NCI-H187 treated with DMSO at 0.1 percent for 48 hours (cell line): ENCODE measurements around the gene PIP4K2B.

Experiments used
- DNase-seq: peaks from one replicate; lab custom pipeline; 2025; lab: John Stamatoyannopoulos, UW

PIP4K2B gene

DNA sequence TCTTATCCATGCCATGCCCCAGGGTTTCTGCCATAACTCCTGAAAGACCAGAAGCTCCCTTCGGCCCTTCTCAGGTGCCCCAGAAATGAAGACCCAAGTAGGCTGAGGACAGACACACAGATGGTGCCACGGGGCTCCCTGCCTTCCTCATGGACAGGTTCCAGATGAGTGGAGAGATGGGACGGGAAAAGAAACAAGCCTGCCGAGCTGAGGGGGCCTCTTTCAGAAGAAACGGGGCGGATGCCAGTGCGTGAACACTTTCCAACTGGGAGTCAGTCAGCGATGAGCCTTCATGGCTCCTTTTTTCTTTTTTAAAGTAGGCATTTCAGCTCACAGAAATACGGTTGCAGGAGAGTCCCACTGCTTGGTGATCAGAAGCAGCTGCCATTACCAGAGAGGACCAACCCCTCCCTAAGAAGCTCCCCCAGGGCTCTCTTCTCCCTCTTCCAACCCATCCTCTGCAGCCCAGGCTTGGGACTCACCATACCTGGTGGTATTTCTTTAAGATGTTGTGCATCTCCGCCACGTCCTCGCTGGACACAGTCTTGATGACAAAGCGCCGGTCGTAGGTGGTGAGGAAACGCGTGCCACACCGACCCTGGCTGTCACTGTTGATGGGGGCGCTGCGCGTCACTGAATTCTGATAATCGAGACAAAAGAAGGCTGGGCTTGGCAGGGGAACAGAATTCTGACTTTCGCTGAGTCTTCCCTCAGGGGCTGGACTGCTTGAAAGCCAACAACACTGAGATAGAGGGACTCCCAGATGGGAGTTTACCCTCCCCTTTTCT, 19.2 kb downstream of the PIP4K2B start:
- no peak for DNase-seq

GRCh38 chr17:38777641-38778250, 21.6 kb downstream of the PIP4K2B start:
- DNase-seq = no peak

GRCh38 chr17:38773258-38773657, 26.1 kb downstream of the PIP4K2B start:
- no peak for DNase-seq

DNA sequence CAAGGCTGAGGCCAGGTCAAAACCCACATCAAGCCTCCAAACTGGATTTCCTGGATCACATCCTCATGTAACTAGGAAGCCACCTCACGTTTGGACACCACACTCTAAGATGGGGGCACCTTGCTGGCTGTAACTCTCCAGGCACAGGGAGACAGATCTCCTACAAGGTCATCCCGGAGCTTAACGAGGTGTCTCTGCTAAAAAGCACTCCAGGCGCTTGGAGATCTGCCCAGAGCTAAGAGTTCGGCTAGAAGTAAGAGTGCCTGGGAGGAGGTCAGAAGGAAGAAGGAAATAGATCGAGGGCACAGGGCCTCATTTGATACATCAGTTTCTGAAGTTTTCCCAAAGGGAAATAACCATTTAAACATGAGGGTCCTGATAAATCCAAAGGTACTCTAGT, 30.9 kb downstream of the PIP4K2B start:
- DNase-seq = no peak

- no peak for DNase-seq
These were observed 33.0 kb downstream of the PIP4K2B start for GRCh38 chr17:38766341-38766740.

DNA sequence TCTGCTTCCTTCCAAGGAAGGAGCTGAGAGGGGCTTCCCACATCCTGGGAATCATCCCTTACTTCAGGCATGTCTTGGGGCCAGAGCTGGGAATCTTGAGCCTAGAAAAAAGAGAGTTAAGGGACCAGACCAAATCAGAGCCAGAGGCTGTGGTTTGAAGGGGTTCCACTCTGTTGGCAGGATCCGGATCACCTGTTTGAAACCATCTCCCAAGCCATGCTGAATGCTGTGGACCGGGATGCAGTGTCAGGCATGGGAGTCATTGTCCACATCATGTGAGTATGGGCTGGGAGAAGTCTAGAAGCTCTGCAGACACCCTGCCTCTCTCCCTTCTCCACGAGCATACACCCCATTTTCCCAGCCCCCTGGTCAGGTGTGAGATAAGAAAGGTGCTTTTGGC, 37.1 kb downstream of the PIP4K2B start:
- DNase-seq = no peak

DNA sequence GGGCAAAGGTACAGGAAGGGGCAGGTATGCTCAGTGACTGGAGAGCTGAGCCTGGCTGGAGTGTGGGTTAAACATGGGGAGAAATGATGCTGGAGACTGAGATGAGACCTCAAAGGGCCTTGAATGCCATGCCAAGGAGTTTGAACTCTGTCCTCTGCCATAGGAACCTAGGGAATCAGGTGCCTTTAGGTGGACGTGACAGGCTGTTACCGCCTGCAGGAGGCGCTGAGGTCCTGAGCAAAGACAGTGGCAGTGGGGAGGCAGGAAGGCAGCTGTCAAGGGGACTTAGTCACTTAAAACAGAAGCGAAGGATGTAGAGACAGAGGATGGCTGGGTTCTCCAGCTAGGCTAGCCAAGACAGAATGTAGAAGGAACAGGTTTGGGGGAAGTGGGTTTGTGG, 37.7 kb downstream of the PIP4K2B start:
- DNase-seq = no peak

DNA sequence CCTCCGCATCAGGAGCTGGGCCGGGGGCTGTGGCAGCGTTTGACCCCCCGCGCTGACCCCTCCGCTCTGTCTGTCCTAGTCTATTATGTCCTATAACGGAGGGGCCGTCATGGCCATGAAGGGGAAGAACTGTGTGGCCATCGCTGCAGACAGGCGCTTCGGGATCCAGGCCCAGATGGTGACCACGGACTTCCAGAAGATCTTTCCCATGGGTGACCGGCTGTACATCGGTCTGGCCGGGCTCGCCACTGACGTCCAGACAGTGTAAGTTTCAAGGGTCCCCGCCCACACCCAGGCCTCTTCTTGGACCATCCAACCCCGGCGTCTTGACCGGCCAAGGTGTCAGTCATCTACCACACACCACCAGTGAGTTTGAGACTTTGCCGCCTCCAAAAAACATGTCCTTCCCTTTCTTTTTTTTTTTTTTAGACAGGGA, 46.3 kb downstream of the PIP4K2B start:
- no peak for DNase-seq

DNA sequence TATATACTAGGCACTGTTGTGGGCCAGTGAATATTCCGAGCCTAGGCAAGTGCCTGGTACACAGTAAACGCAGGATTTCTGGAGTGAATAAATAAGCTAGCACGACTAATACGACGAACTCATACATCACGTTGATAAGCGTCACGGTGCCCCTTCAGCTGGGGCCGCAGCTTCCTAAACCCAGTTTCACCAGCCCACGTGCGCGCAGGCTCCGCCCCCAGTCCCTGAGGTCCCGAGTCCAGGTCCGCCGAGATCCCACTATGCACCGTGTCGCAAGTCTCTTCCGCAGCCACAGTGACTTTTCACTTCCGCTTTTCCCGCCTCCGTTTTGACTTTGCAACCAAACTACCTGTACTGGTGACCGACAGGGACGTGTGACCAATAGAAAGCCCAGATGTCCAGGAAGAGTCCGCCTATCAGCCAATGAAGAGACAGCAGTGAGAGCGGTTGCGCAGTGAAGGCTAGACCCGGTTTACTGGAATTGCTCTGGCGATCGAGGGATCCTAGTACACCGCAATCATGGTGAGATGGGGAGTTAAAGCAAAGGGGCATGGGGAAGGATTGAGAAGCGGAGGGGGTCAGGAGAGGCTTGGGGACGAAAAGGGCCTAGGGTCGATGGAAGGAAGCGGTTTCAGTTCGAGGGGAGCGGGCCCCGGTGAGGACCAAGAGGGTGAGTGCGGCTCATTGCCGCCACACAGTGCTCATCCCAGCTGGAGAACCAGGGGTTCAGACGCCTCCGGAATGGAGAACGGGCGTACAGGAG, 46.9 kb downstream of the PIP4K2B start, which contains the start of gene PSMB3:
Gene PSMB3 (plus strand): TSS at position 434 of the 763 bp plus-strand sequence. CDS start 86 bp downstream, at position 520.
- DNase-seq = peak; percentile 99

DNA sequence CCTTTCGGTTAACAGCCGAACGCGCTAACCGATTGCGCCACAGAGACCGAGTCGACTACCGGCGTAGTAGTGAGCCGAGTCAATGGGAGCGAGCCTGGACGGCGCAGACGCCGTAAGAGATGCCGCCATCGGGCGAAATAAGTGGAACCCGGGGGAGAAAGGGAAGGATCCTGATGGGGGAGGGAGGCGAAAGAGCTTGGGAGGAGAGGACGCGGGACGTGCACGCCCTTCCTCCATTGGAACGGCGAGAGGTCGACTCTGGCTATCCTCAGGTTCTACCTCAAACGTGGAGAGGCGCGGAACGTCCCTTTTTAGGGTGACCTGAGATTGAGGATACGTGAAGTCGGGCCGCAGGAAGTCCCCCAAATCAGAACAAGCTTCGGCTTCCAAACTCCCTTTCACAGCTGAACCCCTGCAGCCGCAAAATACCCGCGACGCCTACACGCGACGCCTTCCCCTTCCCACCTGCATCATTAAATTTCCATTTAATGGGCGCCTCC, 47.5 kb downstream of the PIP4K2B start:
- peak; percentile 22 for DNase-seq

GRCh38 chr17:38751144-38751807, 48.1 kb downstream of the PIP4K2B start:
- no peak for DNase-seq

GRCh38 chr17:38750312-38751121, 48.8 kb downstream of the PIP4K2B start:
- DNase-seq = no peak

DNA sequence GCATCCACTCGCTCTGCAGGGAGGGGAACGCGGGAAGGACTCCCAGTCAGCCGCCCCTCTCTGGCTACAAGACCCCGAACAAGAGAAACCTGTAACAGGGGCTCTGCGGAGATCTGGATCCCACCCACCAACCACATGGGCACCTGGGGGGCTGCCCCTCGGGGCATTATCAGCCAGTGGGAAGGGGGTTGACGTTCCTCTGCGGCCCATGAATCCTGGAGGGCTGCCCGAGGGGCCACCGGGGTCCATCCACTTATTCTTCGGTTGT, 49.4 kb downstream of the PIP4K2B start:
- no peak for DNase-seq

DNA sequence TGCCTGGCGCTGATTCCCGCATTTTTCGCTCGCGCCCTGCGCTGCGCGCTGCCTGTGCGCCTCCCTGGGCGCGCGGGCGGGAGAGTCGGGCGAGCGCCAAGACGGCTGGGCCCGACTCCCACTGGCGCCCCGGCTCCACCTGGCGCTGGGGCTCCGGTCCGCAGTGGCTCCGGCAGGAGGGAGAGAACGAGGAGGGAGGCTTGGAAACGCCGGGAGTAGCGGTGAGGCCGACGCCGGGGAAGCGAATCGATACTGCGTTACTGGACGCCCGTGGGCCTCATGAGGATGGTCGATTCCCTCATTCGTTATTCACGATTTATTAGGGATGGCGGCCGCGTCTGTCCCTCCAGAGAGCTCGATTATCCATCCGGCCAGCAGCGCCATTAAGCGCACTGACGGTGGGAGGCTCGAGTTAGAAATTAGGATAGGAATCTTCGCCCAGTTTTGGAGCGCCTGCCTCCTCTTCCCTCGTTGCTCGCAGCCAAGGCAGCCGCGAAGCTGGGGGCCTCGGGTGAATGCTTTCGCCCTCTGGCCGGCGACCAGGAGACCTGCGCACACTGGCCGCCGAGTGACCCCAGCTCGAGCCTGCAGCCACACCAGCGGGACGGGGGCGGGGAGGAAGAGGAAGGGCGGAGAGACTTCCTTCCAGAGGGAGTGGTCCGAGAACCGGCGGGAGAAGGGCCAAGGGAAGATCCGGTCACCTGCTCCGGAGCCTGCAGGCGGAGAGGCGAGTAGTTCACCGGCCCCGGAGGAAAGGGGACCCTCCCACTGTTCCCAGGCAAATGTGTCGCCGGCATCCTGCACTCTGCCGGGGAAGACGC, 49.9 kb downstream of the PIP4K2B start:
- no peak for DNase-seq

GRCh38 chr17:38748892-38749222, 50.5 kb downstream of the PIP4K2B start:
- DNase-seq = no peak

DNA sequence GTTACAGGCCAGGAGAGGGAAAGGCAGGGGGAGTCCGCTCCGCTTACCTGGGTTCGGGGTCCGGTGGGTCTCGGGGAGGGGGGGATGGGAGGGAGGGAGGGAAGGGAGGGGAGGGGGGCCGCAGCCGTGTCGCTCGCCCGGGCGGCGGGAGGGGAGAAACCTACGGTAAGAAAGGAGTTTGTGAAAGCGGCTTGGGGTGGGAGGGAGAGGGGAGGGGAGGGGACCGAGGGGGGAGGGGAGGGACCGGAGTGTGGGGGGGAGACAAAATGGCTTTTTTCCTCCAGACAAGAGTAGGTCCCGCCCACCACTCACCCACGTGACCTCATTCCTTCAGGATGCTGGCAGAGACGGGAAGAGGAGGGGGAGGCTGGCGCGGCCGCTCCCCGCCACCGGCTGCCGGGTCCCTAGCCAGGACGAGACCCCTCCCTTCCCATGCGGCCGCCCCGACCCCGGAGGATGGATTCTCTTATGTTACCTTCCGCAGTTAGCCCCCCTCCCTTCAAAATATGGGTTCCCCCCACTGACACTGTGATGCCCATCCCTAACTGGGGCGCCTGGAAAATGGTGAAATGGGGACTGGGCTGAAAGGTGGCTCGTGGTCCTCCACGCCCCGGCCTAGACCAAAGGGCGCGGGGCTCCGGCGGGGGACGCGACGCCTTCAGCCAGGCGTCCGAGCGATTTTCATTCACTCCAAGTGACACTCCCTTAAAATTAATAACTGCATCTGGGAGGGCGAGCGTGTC, 51.0 kb downstream of the PIP4K2B start, which contains the start of gene PCGF2:
Gene PCGF2 (minus strand): TSS at position 188 of the 743 bp plus-strand sequence. CDS start 7,934 bp downstream, outside the sequence.
- DNase-seq = peak; percentile 56

GRCh38 chr17:38747463-38748148, 51.8 kb downstream of the PIP4K2B start:
- no peak for DNase-seq

DNA sequence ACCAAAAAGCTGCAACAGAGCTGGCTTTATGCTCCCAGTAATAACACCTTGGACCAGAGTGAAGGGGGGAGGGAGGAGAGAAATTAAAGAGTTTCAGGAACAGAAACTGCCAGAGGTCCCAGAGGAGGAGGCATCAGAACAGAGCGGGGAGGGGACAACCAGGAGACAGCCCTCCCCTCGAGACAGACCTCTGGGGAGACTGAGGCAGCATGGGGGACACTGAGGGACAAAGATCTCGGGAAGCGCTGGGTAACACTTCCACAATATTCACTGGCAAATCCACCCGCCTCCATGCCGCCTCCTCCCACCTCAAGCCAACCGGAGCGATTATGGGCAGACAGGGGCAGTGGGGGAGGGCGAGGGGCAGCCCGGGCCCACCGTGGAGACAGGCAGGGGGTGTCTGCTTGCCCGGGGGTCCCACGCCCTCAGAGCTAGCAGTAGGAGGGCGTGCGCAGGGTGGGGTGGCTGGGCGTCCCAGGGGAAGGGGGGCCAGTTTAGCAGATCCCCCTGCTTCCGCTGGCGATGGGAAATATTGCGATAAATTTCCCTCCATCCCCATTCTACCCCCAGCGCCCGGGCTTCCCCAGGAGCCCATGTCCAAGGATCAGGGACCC, 52.4 kb downstream of the PIP4K2B start:
- no peak for DNase-seq
